Keratinocyte (primary cell): Measurements from ENCODE around the gene ERG28. TPM values are rescaled to one million over a fixed set of nuclear protein-coding genes. Genes with fewer than 3 reads are reported as not detected.
"Not testable (repeated sequence)": the region's sequence is repeated elsewhere in the genome, so short reads cannot be mapped to it uniquely, and the experiment has no call there.

ENCODE experiments used
- DNase-seq: peaks from one replicate; pipeline ENCODE4 v3.0.0-alpha.2; 2011; ENCODE audit warnings: low read depth, missing footprints, low spot score
- FAIRE-seq: peaks from 2 replicates; lab custom pipeline; 2011; peaks lifted over from hg19 to GRCh38; lab: Jason Lieb, UNC
- H2AFZ ChIP-seq: 2 replicates; pipeline ENCODE4 v1.6.0; 2012; ENCODE audit warnings: low read length, control low read depth, inconsistent platforms; ENCODE audit not compliant: control insufficient read depth
- H3K27ac ChIP-seq: 2 replicates; pipeline ENCODE4 v1.5.1; 2011; ENCODE audit warnings: low read length; ENCODE audit not compliant: control insufficient read depth, insufficient read depth
- H3K27me3 ChIP-seq: 3 replicates; pipeline ENCODE4 v1.6.0; 2011; ENCODE audit warnings: low read length; ENCODE audit not compliant: control insufficient read depth, insufficient read depth; ENCODE audit errors: extremely low read depth
- H3K36me3 ChIP-seq, 2 experiments: 2 replicates in 1 of 2; 3 replicates in 1 of 2; pipeline ENCODE4 v1.5.1; 2011; ENCODE audit warnings: low read length in 2 of 2, mild to moderate bottlenecking in 1 of 2; ENCODE audit not compliant: control insufficient read depth in 2 of 2, insufficient read depth in 2 of 2; ENCODE audit errors: extremely low read depth in 1 of 2
- H3K4me1 ChIP-seq: 3 replicates; pipeline ENCODE4 v1.5.1; 2011; ENCODE audit warnings: low read length; ENCODE audit not compliant: control insufficient read depth, insufficient read depth; ENCODE audit errors: extremely low read depth
- H3K4me2 ChIP-seq: 3 replicates; pipeline ENCODE4 v1.6.0; 2011; ENCODE audit warnings: low read depth, low read length; ENCODE audit not compliant: control insufficient read depth, insufficient read depth; ENCODE audit errors: extremely low read depth
- H3K4me3 ChIP-seq, 3 experiments: fragments of 200-600 bp in 1 of 3; sonication (generic) in 1 of 3; 2 replicates in 2 of 3; 3 replicates in 1 of 3; pipeline ENCODE4 v1.5.1; 2011 to 2016; ENCODE audit warnings: low read length in 3 of 3, mild to moderate bottlenecking in 3 of 3, control low read depth in 2 of 3, inconsistent platforms in 1 of 3, low read depth in 1 of 3, mixed read lengths in 1 of 3, mixed run types in 1 of 3, moderate library complexity in 1 of 3; ENCODE audit not compliant: control insufficient read depth in 2 of 3, insufficient read depth in 2 of 3; ENCODE audit errors: extremely low read depth in 1 of 3
- H3K79me2 ChIP-seq: 2 replicates; pipeline ENCODE4 v1.6.0; 2012; ENCODE audit warnings: low read length; ENCODE audit not compliant: control insufficient read depth, insufficient read depth
- H3K9ac ChIP-seq: 3 replicates; pipeline ENCODE4 v1.6.0; 2011; ENCODE audit warnings: low read length; ENCODE audit not compliant: control insufficient read depth, insufficient read depth; ENCODE audit errors: extremely low read depth
- H3K9me1 ChIP-seq: 3 replicates; pipeline ENCODE4 v1.6.0; 2011; ENCODE audit warnings: low read length; ENCODE audit not compliant: control insufficient read depth, insufficient read depth; ENCODE audit errors: extremely low read depth
- H3K9me3 ChIP-seq: 2 replicates; pipeline ENCODE4 v1.5.1; 2012; ENCODE audit warnings: low read depth, low read length; ENCODE audit not compliant: control insufficient read depth
- H4K20me1 ChIP-seq: 3 replicates; pipeline ENCODE4 v1.6.0; 2011; ENCODE audit warnings: low read length; ENCODE audit not compliant: control insufficient read depth, insufficient read depth; ENCODE audit errors: extremely low read depth
- EZH2 ChIP-seq: IDR thresholded peaks from one replicate; pipeline ENCODE4 v1.6.1; 2012; ENCODE audit warnings: inconsistent platforms, mild to moderate bottlenecking, low read length, moderate library complexity
- dilution Hi-C: fragments of 300-500 bp; cut with MboI; formaldehyde crosslinking; loops from one replicate; pipeline ENCODE4 v1.7.0; 2020; ENCODE audit warnings: low sequenced_read_pairs; ENCODE audit not compliant: extremely low pct_ligation_motif_present
- polyA plus RNA-seq, 5 experiments: library from polyadenylated mRNA; depleted of rRNA in 3 of 5; stranded (reverse) in 3 of 5; stranded (forward) in 1 of 5; unstranded in 1 of 5; fragments of >200 nt; gene quantifications; 1 replicate in 1 of 5; 2 replicates in 3 of 5; 3 replicates in 1 of 5; pipeline versions ENCODE4 v1.2.1 to v1.2.3, GENCODE V29; 2011 to 2012; ENCODE audit warnings: missing spikeins in 2 of 5, low read depth in 1 of 5, low replicate concordance in 1 of 5
- TF ChIP-seq, protein P1 (sequence below), 3 experiments: IDR thresholded peaks in 1 of 3; conservative IDR thresholded peaks in 1 of 3; optimal IDR thresholded peaks in 1 of 3; 2 replicates in 2 of 3; 3 replicates in 1 of 3; pipeline versions ENCODE3 to v1.5.1; 2011; ENCODE audit warnings: low read length in 3 of 3, mild to moderate bottlenecking in 3 of 3, moderate library complexity in 2 of 3, control low read depth in 1 of 3, inconsistent platforms in 1 of 3; ENCODE audit not compliant: insufficient read depth in 2 of 3; ENCODE audit errors: extremely low read depth in 1 of 3

Gene ERG28
- polyA plus RNA-seq, 1 donor (not counting 4 experiments of a cell fraction or from before 2014, with no cell fraction given) = 59.8 TPM

DNA sequence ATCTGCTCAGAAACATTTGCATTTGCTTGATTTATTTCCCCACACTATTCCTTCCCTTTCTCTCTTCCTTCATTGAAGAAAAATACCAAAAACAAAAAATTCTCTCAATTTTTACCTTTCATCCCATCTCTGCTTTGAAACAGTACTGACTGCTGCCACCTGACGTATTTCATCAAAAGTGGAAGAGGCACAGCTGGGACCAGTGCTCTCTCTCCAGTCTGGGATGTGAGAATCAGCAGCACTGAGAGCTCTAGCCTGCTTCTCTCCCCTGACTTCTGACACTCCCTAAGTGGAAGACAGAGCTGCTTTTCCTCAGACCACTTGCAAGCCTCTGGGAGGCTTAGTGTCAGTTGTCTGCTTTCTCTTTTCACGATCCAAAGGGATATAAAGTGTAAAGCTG lies 37.2 kb upstream of the ERG28 start:
- Histone ChIP-seq H2AFZ (no peak overlapping the region), H3K4me3 (no peak overlapping the region), H3K79me2 (no peaks in the 10 kb centered on the region), H3K9ac (no peak overlapping the region), H3K4me2 (no peak overlapping the region), H3K9me1 (no peaks in the 10 kb centered on the region), H3K36me3 (peaks cover 6 to 7% of the 10 kb centered on the region in 2 experiments), H3K9me3 (no peaks in the 10 kb centered on the region), H4K20me1 (no peaks in the 10 kb centered on the region), H3K4me1 (no peaks in the 10 kb centered on the region), H3K27ac (no peak overlapping the region), H3K27me3 (no peaks in the 10 kb centered on the region)
- dilution Hi-C loops = no loop called here
- FAIRE-seq (no peak), DNase-seq (no peak)
- TF ChIP-seq, protein P1, sequence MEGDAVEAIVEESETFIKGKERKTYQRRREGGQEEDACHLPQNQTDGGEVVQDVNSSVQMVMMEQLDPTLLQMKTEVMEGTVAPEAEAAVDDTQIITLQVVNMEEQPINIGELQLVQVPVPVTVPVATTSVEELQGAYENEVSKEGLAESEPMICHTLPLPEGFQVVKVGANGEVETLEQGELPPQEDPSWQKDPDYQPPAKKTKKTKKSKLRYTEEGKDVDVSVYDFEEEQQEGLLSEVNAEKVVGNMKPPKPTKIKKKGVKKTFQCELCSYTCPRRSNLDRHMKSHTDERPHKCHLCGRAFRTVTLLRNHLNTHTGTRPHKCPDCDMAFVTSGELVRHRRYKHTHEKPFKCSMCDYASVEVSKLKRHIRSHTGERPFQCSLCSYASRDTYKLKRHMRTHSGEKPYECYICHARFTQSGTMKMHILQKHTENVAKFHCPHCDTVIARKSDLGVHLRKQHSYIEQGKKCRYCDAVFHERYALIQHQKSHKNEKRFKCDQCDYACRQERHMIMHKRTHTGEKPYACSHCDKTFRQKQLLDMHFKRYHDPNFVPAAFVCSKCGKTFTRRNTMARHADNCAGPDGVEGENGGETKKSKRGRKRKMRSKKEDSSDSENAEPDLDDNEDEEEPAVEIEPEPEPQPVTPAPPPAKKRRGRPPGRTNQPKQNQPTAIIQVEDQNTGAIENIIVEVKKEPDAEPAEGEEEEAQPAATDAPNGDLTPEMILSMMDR (optimal IDR thresholded peaks at IDR 0.05 in 1 of 3, IDR thresholded peaks at IDR 0.05 in 1 of 3, conservative IDR thresholded peaks at IDR 0.05 in 1 of 3; ENCODE audit: extremely low read depth in 1 of 3, insufficient read depth in 2 of 3, low read length in 3 of 3) = no peak
- TF ChIP-seq EZH2 = no peak

DNA sequence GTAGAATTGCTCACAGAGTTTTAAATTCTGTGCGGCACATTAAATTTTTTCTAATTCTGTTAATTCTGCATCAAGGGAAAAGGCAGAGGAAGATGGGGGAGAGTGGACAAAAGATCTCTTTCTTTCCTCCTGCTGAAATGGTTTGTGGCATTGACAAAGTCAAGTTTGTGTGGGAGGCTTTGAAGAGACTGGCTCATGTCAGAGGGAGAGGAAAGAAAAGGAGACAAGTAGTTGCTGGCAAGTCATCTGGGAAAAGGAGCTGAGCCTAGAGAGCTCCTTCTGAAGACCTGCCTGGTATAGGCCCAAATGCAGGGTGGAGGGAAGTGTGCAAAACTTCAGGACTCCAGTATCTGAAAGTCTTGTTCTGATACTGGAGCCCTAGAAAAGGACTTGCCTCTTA lies 36.7 kb upstream of the ERG28 start:
- H3K79me2 ChIP-seq = no peaks in the 10 kb centered on the region
- FAIRE-seq (no peak), DNase-seq (no peak)
- dilution Hi-C loops = no loop called here
- no peak for TF ChIP-seq EZH2
- TF ChIP-seq, protein P1 (optimal IDR thresholded peaks at IDR 0.05 in 1 of 3, IDR thresholded peaks at IDR 0.05 in 1 of 3, conservative IDR thresholded peaks at IDR 0.05 in 1 of 3; ENCODE audit: extremely low read depth in 1 of 3, insufficient read depth in 2 of 3, low read length in 3 of 3) = no peak
- no peaks in the 10 kb centered on the region for H3K9me1 ChIP-seq
- no peak overlapping the region for H3K4me2 ChIP-seq
- no peak overlapping the region for H2AFZ ChIP-seq
- H4K20me1 ChIP-seq = no peaks in the 10 kb centered on the region
- H3K4me3 ChIP-seq = no peak overlapping the region
- H3K4me1 ChIP-seq = no peaks in the 10 kb centered on the region
- H3K9ac ChIP-seq = no peak overlapping the region
- peaks cover 6 to 7% of the 10 kb centered on the region in 2 experiments for H3K36me3 ChIP-seq
- H3K9me3 ChIP-seq = no peaks in the 10 kb centered on the region
- no peaks in the 10 kb centered on the region for H3K27me3 ChIP-seq
- H3K27ac ChIP-seq = no peak overlapping the region

DNA sequence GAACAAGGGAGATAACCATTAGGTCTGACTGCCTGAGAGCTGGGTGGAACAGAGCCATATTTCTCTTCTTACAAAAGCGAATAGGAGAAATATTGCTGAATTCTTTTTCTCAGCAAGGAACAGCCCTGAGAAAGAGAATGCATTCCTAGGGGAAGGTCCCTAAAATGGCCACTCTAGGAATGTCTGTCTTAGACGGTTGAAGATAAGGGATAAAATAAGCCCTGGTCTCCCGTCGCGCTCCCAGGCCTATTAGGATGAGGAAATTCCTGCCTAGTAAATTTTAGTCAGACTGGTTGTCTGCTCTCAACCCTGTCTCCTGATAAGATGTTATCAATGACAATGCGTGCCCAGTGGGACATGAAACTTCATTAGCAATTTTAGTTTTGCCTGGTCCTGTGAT lies 34.3 kb upstream of the ERG28 start:
- FAIRE-seq, H4K20me1 ChIP-seq, H3K9me1 ChIP-seq, H3K4me3 ChIP-seq, H3K9me3 ChIP-seq, H3K4me2 ChIP-seq, H3K27me3 ChIP-seq, DNase-seq, H2AFZ ChIP-seq, H3K9ac ChIP-seq, dilution Hi-C loops, H3K79me2 ChIP-seq, H3K4me1 ChIP-seq, H3K27ac ChIP-seq: not testable (repeated sequence)
- H3K36me3 ChIP-seq = peaks cover 12 to 14% of the 10 kb centered on the region in 2 experiments
